ENCODE data around the gene WDR59. TPM values are rescaled to one million over a fixed set of nuclear protein-coding genes. Genes with fewer than 3 reads are reported as not detected.

WDR59 gene
- total and polyA plus RNA-seq, 8 donors = 23.0 to 62.3 (median 31.9) TPM

DNA sequence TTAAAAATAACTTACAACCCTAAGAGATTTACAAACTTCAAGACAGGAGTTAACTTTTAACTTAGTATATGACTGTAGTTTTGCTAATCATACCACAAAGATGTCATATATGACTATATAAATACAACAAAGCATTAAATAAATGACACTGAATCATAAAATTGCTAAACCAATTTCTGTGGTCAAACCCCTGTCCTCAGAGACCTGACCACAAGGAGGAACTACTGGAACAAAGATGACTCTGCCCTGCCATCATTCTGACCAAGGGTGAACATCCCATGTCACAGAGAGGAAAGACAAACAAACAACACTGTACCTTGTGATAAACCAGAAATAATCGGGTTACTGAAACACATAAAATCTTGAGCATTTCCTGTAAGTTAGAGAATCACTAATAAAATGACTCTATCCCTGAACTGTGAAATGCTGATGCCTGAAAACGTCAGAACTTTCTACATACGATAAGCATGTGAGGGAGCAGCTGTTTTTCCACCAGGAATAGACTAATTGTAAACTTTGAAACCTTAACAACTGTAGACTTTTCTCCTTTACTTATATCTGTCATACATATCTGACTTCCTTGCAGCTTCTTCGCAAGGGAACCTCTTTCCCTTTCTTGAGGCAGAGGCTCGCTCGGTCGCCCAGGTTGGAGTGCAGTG, 47.9 kb downstream of the WDR59 start:
- ATAC-seq (peak in 2 of 4 donors; percentile 44 to 63), DNase-seq (no peak), FAIRE-seq (no peak)
- H3K27me3 ChIP-seq = no peaks in the 10 kb centered on the region
- H3K9me3 ChIP-seq = no peaks in the 10 kb centered on the region
- TF ChIP-seq, protein P1, sequence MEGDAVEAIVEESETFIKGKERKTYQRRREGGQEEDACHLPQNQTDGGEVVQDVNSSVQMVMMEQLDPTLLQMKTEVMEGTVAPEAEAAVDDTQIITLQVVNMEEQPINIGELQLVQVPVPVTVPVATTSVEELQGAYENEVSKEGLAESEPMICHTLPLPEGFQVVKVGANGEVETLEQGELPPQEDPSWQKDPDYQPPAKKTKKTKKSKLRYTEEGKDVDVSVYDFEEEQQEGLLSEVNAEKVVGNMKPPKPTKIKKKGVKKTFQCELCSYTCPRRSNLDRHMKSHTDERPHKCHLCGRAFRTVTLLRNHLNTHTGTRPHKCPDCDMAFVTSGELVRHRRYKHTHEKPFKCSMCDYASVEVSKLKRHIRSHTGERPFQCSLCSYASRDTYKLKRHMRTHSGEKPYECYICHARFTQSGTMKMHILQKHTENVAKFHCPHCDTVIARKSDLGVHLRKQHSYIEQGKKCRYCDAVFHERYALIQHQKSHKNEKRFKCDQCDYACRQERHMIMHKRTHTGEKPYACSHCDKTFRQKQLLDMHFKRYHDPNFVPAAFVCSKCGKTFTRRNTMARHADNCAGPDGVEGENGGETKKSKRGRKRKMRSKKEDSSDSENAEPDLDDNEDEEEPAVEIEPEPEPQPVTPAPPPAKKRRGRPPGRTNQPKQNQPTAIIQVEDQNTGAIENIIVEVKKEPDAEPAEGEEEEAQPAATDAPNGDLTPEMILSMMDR (IDR thresholded peaks at IDR 0.05) = no peak
- intact Hi-C loops (cut with DNase I) = no loop called here
- H3K4me3 ChIP-seq = no peak overlapping the region
- H3K36me3 ChIP-seq = peaks cover 0 to 21% (median 2%) of the 10 kb centered on the region in 3 donors
- H3K27ac ChIP-seq = no peak overlapping the region
- WGBS, 2 donors = 82 to 85% methylated on average over 7 of the region's 7 CpGs
- H3K4me1 ChIP-seq = no peaks in the 10 kb centered on the region

DNA sequence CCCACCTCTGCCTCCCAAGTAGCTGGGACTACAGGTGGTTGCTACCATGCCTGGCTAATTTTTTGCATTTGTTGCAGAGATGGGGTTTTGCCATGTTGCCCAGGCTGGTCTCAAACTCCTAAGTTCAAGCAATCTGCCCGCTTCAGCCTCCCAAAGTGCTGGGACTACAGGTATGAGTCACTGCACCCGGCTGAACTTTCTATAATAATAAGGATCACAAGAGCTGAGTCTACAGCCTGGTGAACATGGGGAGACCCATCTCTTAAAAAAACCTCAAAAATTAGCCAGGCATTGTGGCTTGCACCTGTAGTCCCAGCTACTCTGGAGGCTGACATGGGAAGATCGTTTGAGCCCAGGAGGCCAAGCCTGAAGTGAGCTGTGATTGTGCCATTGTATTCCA, 53.5 kb downstream of the WDR59 start:
- H3K36me3 ChIP-seq = peaks cover 0 to 2% (median 0%) of the 10 kb centered on the region in 3 donors
- DNase-seq = no peak
- H3K4me1 ChIP-seq = no peaks in the 10 kb centered on the region
- intact Hi-C loops (cut with DNase I) = no loop called here
- TF ChIP-seq, protein P1 (IDR thresholded peaks at IDR 0.05) = no peak
- no peak overlapping the region for H3K27ac ChIP-seq
- FAIRE-seq = no peak
- ATAC-seq = no peak
- WGBS, 2 donors = 86 to 97% methylated on average over 3 of the region's 3 CpGs
- H3K9me3 ChIP-seq = no peaks in the 10 kb centered on the region
- H3K27me3 ChIP-seq = no peaks in the 10 kb centered on the region
- H3K4me3 ChIP-seq = no peak overlapping the region

DNA sequence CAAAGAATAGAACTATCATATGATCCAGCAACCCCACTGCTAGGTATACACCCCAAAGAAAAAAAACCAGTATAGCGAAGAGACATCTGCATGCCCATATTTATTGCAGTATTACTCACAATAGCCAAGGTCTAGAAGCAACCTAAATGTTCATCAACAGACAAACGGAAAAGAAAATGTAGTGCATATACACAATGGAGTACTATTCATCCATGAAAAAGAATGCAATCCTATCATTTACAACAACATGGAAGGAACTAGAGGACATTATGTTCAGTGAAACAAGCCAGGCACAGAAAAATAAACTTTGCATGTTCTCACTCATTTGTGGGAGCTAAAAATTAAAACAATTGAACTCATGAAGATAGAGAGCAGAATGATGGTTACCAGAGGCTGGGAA, 55.3 kb downstream of the WDR59 start:
- WGBS, 2 donors = 96 to 97% methylated on average over 2 of the region's 2 CpGs
- Histone ChIP-seq H3K27ac (no peak overlapping the region), H3K9me3 (no peaks in the 10 kb centered on the region), H3K36me3 (no peaks in the 10 kb centered on the region), H3K27me3 (no peaks in the 10 kb centered on the region), H3K4me3 (no peak overlapping the region), H3K4me1 (peaks cover 0 to under 1% (median 0%) of the 10 kb centered on the region in 3 donors)
- FAIRE-seq (no peak), DNase-seq (no peak), ATAC-seq (no peak)
- TF ChIP-seq, protein P1 (IDR thresholded peaks at IDR 0.05) = no peak
- intact Hi-C loops (cut with DNase I) = no loop called here

DNA sequence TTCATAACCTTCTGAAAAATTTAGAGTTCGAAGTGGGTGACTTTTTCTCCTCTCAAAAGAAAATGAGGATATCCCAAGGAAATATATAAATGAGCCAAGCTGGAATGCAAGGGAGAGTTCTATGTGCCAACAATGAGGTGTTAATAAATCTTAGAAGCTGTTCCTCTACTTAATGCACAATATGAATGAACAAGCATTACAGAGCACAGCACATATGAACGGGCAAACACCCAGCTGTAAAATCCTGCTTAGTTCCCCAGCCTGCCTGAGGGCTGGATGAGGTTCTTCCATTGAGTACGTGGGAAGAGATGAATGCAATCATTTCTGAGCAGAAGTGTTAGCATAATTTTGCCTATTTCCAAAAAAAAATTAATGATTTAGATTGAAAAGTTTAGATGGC, 58.1 kb downstream of the WDR59 start:
- peaks cover 18 to 28% (median 25%) of the 10 kb centered on the region in 3 donors for H3K4me1 ChIP-seq
- ATAC-seq (no peak), DNase-seq (no peak), FAIRE-seq (no peak)
- TF ChIP-seq, protein P1 (IDR thresholded peaks at IDR 0.05) = no peak
- H3K27ac ChIP-seq = no peak overlapping the region
- no peak overlapping the region for H3K4me3 ChIP-seq
- intact Hi-C loops (cut with DNase I) = no loop called here
- H3K27me3 ChIP-seq = no peaks in the 10 kb centered on the region
- WGBS, 2 donors = 81 to 89% methylated on average over 3 of the region's 3 CpGs
- no peaks in the 10 kb centered on the region for H3K9me3 ChIP-seq
- H3K36me3 ChIP-seq = no peaks in the 10 kb centered on the region

- no peaks in the 10 kb centered on the region for H3K27me3 ChIP-seq
- no peak overlapping the region for H3K4me3 ChIP-seq
- DNase-seq = peak in 3 of 6 donors; percentile 23 to 46 (median 27)
- intact Hi-C loops (cut with DNase I) = no loop called here
- H3K27ac ChIP-seq = peak overlapping the region in 3 of 4 donors; percentile 19 to 34 (median 23)
- H3K36me3 ChIP-seq = peaks cover 0 to 6% (median 0%) of the 10 kb centered on the region in 3 donors
- 20 to 23% methylated on average over 10 of the region's 10 CpGs for WGBS, 2 donors
- peak; percentile 62 to 74 (median 72) for ATAC-seq
- peaks cover 18 to 34% (median 25%) of the 10 kb centered on the region in 3 donors for H3K4me1 ChIP-seq
- FAIRE-seq = no peak
- H3K9me3 ChIP-seq = no peaks in the 10 kb centered on the region
- TF ChIP-seq, protein P1 (IDR thresholded peaks at IDR 0.05) = no peak
Observed at GRCh38 chr16:74923766-74924460, 61.0 kb downstream of the WDR59 start.

Measured in pancreas (tissue), 10 donors.